Activated naive CD8-positive, alpha-beta T cell (primary cell): ENCODE results near the gene ATG9B.

Experiments used
- H3K27ac Mint-ChIP-seq: one replicate; pipeline ENCODE4 v1.8.0; 2021; ENCODE audit warnings: mixed read lengths
- H3K27me3 Mint-ChIP-seq: one replicate; pipeline ENCODE4 v1.8.0; 2021; ENCODE audit warnings: mixed read lengths
- H3K36me3 Mint-ChIP-seq: one replicate; pipeline ENCODE4 v1.8.0; 2021; ENCODE audit warnings: mixed read lengths
- H3K4me1 Mint-ChIP-seq: one replicate; pipeline ENCODE4 v1.8.0; 2021; ENCODE audit warnings: low read depth, mixed read lengths
- H3K4me3 Mint-ChIP-seq: one replicate; pipeline ENCODE4 v1.8.0; 2021; ENCODE audit warnings: mild to moderate bottlenecking, mixed read lengths
- H3K9me3 Mint-ChIP-seq: one replicate; pipeline ENCODE4 v1.8.0; 2021; ENCODE audit warnings: low read depth, mixed read lengths

ATG9B gene

GRCh38 chr7:150980663-150981062 lies 43.6 kb downstream of the ATG9B start:
- Mint-ChIP-seq H3K4me3 (no peak overlapping the region), H3K9me3 (no peaks in the 10 kb centered on the region), H3K4me1 (peaks cover 15% of the 10 kb centered on the region), H3K27ac (no peak overlapping the region), H3K36me3 (no peaks in the 10 kb centered on the region), H3K27me3 (peaks cover 15% of the 10 kb centered on the region)

- Mint-ChIP-seq H3K9me3 (no peaks in the 10 kb centered on the region), H3K4me1 (peaks cover 19% of the 10 kb centered on the region), H3K36me3 (no peaks in the 10 kb centered on the region), H3K27ac (no peak overlapping the region), H3K4me3 (no peak overlapping the region), H3K27me3 (peaks cover 15% of the 10 kb centered on the region)
Measured at GRCh38 chr7:150979713-150980390, 44.4 kb downstream of the ATG9B start.

GRCh38 chr7:150978126-150978789 lies 46.0 kb downstream of the ATG9B start, which contains the start of gene KCNH2:
Gene KCNH2, minus strand, starts transcription at chr7:150978321. Its CDS starts 408 bp downstream, at chr7:150977913.
- peaks cover 13% of the 10 kb centered on the region for H3K27me3 Mint-ChIP-seq
- H3K9me3 Mint-ChIP-seq: no peaks in the 10 kb centered on the region
- H3K27ac Mint-ChIP-seq: no peak within 1 kb of the TSS
- peak within 1 kb of the TSS; percentile 88 for H3K4me3 Mint-ChIP-seq
- H3K36me3 Mint-ChIP-seq: no peaks in the 10 kb centered on the region
- H3K4me1 Mint-ChIP-seq: peaks cover 25% of the 10 kb centered on the region

GRCh38 chr7:150977382-150978125 lies 46.7 kb downstream of the ATG9B start:
- Mint-ChIP-seq H3K27ac (no peak overlapping the region), H3K9me3 (no peaks in the 10 kb centered on the region), H3K4me3 (peak overlapping the region; percentile 88), H3K4me1 (peaks cover 27% of the 10 kb centered on the region), H3K27me3 (peaks cover 9% of the 10 kb centered on the region), H3K36me3 (no peaks in the 10 kb centered on the region)

GRCh38 chr7:150976529-150977381 lies 47.5 kb downstream of the ATG9B start:
- no peaks in the 10 kb centered on the region for H3K36me3 Mint-ChIP-seq
- H3K27ac Mint-ChIP-seq: no peak overlapping the region
- peaks cover 6% of the 10 kb centered on the region for H3K27me3 Mint-ChIP-seq
- H3K9me3 Mint-ChIP-seq: no peaks in the 10 kb centered on the region
- peak overlapping the region; percentile 88 for H3K4me3 Mint-ChIP-seq
- peaks cover 27% of the 10 kb centered on the region for H3K4me1 Mint-ChIP-seq

- peak overlapping the region; percentile 81 for H3K4me3 Mint-ChIP-seq
- no peaks in the 10 kb centered on the region for H3K9me3 Mint-ChIP-seq
- H3K36me3 Mint-ChIP-seq: no peaks in the 10 kb centered on the region
- H3K27me3 Mint-ChIP-seq: peaks cover 6% of the 10 kb centered on the region
- H3K27ac Mint-ChIP-seq: no peak overlapping the region
- peaks cover 27% of the 10 kb centered on the region for H3K4me1 Mint-ChIP-seq
Measured at GRCh38 chr7:150975536-150976319, 48.6 kb downstream of the ATG9B start.

- Mint-ChIP-seq H3K4me1 (peaks cover 27% of the 10 kb centered on the region), H3K27ac (peak overlapping the region; percentile 50), H3K27me3 (peaks cover 6% of the 10 kb centered on the region), H3K9me3 (no peaks in the 10 kb centered on the region), H3K36me3 (no peaks in the 10 kb centered on the region), H3K4me3 (peak overlapping the region; percentile 86)
Measured at GRCh38 chr7:150974468-150975391, 49.6 kb downstream of the ATG9B start.

GRCh38 chr7:150973571-150974451 lies 50.5 kb downstream of the ATG9B start:
- Mint-ChIP-seq H3K27me3 (peaks cover 6% of the 10 kb centered on the region), H3K36me3 (no peaks in the 10 kb centered on the region), H3K9me3 (no peaks in the 10 kb centered on the region), H3K27ac (no peak overlapping the region), H3K4me1 (peaks cover 26% of the 10 kb centered on the region), H3K4me3 (peak overlapping the region; percentile 79)

- Mint-ChIP-seq H3K27ac (no peak overlapping the region), H3K36me3 (no peaks in the 10 kb centered on the region), H3K9me3 (no peaks in the 10 kb centered on the region), H3K27me3 (peaks cover 6% of the 10 kb centered on the region), H3K4me1 (peaks cover 25% of the 10 kb centered on the region), H3K4me3 (no peak overlapping the region)
Measured at GRCh38 chr7:150972741-150973140, 51.6 kb downstream of the ATG9B start.

GRCh38 chr7:150972023-150972468 lies 52.2 kb downstream of the ATG9B start:
- Mint-ChIP-seq H3K27me3 (peaks cover 3% of the 10 kb centered on the region), H3K9me3 (no peaks in the 10 kb centered on the region), H3K27ac (no peak overlapping the region), H3K36me3 (no peaks in the 10 kb centered on the region), H3K4me1 (peaks cover 20% of the 10 kb centered on the region), H3K4me3 (no peak overlapping the region)

GRCh38 chr7:150971242-150972022 lies 52.9 kb downstream of the ATG9B start:
- H3K27ac Mint-ChIP-seq: no peak overlapping the region
- no peaks in the 10 kb centered on the region for H3K9me3 Mint-ChIP-seq
- no peaks in the 10 kb centered on the region for H3K27me3 Mint-ChIP-seq
- no peaks in the 10 kb centered on the region for H3K36me3 Mint-ChIP-seq
- peaks cover 16% of the 10 kb centered on the region for H3K4me1 Mint-ChIP-seq
- no peak overlapping the region for H3K4me3 Mint-ChIP-seq

GRCh38 chr7:150970424-150970823 lies 53.9 kb downstream of the ATG9B start:
- Mint-ChIP-seq H3K27ac (no peak overlapping the region), H3K36me3 (no peaks in the 10 kb centered on the region), H3K4me1 (peaks cover 12% of the 10 kb centered on the region), H3K27me3 (no peaks in the 10 kb centered on the region), H3K4me3 (no peak overlapping the region), H3K9me3 (no peaks in the 10 kb centered on the region)
